Activated T-helper 17 cell treated with anti-CD3 and anti-CD28 coated beads, Interleukin-2, amount 50 U/mL, for 72 hours (primary cell): ENCODE measurements around the gene CD247. TPM values are rescaled to one million over a fixed set of nuclear protein-coding genes. Genes with fewer than 3 reads are reported as not detected.

Experiments
- ATAC-seq: fragments of 150-1000 bp; cut with Tn5 transposase; replicated peaks from 2 replicates; pipeline ENCODE4 v1.10.0; 2021; ENCODE audit warnings: mild to moderate bottlenecking, moderate library complexity
- H3K27ac Mint-ChIP-seq: one replicate; pipeline ENCODE4 v1.8.0; 2022; ENCODE audit warnings: mixed read lengths
- H3K27me3 Mint-ChIP-seq: one replicate; pipeline ENCODE4 v1.8.0; 2022; ENCODE audit warnings: mixed read lengths
- H3K36me3 Mint-ChIP-seq: one replicate; pipeline ENCODE4 v1.8.0; 2022; ENCODE audit warnings: low read depth, mild to moderate bottlenecking, mixed read lengths
- H3K4me1 Mint-ChIP-seq: one replicate; pipeline ENCODE4 v1.8.0; 2022; ENCODE audit warnings: mixed read lengths
- H3K4me3 Mint-ChIP-seq: one replicate; pipeline ENCODE4 v1.8.0; 2022; ENCODE audit warnings: mild to moderate bottlenecking, mixed read lengths
- H3K9me3 Mint-ChIP-seq: one replicate; pipeline ENCODE4 v1.8.0; 2022; ENCODE audit warnings: mixed read lengths
- total RNA-seq, 2 donors: library from RNA; stranded (reverse); gene quantifications; one replicate each; pipeline ENCODE4 v1.2.3, GENCODE V29; 2022

Gene CD247
- total RNA-seq, 2 donors from 2014 or later, result 168 to 217 TPM

DNA sequence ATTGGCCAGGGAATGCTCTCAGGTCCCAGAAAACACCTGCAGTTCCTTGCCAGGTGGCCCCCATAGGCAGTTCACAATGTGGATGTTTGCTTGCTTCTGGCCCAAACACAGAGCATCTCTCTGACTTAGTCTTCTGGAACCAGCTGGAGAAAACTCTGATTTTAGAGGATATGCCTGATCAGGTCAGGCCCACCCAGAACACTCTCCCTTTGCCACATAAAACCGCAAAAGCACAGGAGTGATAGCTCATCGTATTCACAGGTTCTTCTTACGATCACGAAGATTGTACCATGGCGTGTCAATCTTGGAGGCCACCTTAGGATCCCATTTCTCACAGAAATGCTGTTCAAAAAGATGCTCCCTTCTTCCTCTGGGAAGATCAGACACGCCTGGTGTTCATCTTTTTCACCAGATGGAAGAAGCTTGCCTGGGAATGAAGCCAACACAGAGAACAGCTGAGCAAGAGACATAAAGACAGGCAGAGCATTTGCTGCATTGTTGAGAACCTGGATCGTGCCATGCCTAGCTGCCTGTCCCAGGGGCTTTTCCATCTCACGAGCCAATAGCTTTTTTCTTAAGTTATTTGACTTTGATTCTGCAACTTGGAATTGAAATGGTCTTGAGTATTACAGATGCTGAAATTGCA is 11.6 kb upstream of the CD247 start:
- no peak overlapping the region for H3K4me3 Mint-ChIP-seq
- H3K27ac Mint-ChIP-seq, result no peak overlapping the region
- peaks cover 5% of the 10 kb centered on the region for H3K27me3 Mint-ChIP-seq
- H3K4me1 Mint-ChIP-seq, result peaks cover 6% of the 10 kb centered on the region
- no peaks in the 10 kb centered on the region for H3K36me3 Mint-ChIP-seq
- ATAC-seq, result no peak
- H3K9me3 Mint-ChIP-seq, result no peaks in the 10 kb centered on the region

DNA sequence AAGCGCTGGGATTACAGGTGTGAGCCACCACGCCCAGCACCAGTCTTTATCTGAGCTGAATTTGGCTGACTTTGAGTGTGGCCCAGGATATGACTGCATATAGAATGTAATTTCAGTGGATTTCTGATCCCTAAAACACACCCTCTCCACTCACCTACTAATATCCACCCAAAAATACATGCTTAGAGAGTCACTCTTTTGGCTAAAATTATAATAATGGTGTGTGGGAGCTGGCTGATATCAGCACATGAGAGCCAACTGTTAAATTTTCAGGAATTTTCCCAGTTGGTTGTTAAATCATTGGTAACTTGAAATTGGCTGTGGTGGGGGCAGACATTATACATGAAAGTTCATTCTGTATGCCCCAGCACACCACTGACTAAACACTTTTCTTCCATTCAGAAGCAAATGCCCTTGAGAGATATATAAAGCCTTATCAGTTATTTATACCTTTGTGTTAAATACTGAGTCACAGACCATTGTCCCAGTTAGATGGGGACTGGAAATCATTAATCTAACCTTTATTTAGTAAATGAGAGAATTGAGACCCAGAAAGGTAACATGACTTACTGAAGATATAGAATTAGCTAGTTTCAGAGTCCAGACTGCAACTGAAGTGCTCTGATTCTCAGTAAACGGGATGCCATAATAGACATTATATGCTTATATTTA is 9.9 kb upstream of the CD247 start:
- no peak for ATAC-seq
- no peaks in the 10 kb centered on the region for H3K9me3 Mint-ChIP-seq
- peaks cover 5% of the 10 kb centered on the region for H3K27me3 Mint-ChIP-seq
- H3K4me3 Mint-ChIP-seq, result no peak overlapping the region
- no peak overlapping the region for H3K27ac Mint-ChIP-seq
- no peaks in the 10 kb centered on the region for H3K36me3 Mint-ChIP-seq
- H3K4me1 Mint-ChIP-seq, result peaks cover 6% of the 10 kb centered on the region

DNA sequence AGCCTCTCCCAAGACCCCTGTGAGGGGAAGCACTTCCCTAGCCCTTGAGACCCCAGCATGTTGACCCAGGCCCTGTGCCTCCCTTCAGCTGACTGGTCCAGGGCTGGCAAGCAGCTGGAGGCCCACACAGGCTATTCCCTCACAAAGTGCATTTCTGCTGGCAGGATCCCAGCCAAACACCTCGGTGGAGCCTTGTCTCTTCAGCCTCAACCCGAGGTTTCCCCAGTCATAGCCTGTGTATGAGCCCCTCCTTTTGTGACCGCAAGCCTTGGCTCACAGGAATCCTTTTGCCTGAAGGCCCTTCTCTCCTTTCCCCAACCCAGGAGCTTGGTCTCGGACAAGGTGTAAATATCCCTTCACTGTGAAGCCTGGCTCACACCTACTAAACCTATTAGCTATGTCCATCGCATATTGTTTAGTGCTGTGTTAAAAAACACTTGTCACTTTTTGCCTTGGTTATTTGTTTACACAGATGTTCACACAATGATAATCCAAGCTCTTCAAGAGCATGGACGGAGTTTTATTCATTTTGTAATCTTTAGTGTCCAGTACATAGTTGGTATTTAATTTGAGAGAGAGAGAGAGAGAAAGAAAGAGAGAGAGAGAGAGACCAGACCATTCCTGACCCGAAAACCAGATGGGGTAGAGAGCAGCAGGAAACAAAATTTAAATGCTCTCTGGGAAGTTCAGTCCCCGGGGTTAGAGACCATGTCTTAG is 8.5 kb upstream of the CD247 start:
- Mint-ChIP-seq H3K4me1 (peaks cover 6% of the 10 kb centered on the region), H3K9me3 (no peaks in the 10 kb centered on the region), H3K36me3 (no peaks in the 10 kb centered on the region), H3K27ac (no peak overlapping the region), H3K4me3 (no peak overlapping the region), H3K27me3 (peaks cover 5% of the 10 kb centered on the region)
- ATAC-seq, result no peak

DNA sequence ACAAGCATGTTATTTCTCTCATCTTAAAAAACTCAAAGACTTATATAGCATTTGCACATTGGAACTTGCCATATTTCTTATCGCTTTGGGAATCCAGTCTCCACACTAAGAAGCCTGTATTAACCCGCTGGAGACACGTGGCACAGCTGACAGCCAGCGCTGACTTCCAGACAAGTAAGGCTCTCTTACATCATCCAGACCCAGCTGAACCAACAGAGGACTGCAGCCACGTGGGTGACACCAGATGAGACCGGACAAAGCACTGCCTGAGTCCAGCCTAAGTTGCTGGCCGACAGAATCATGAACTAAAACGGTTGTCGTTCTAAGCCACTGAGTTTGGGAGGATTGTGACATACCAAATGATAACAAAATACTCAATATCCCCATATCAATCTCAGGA is 6.3 kb upstream of the CD247 start:
- H3K4me3 Mint-ChIP-seq, result no peak overlapping the region
- no peak for ATAC-seq
- H3K27me3 Mint-ChIP-seq, result peaks cover 5% of the 10 kb centered on the region
- H3K4me1 Mint-ChIP-seq, result peaks cover 11% of the 10 kb centered on the region
- no peaks in the 10 kb centered on the region for H3K36me3 Mint-ChIP-seq
- no peak overlapping the region for H3K27ac Mint-ChIP-seq
- no peaks in the 10 kb centered on the region for H3K9me3 Mint-ChIP-seq

DNA sequence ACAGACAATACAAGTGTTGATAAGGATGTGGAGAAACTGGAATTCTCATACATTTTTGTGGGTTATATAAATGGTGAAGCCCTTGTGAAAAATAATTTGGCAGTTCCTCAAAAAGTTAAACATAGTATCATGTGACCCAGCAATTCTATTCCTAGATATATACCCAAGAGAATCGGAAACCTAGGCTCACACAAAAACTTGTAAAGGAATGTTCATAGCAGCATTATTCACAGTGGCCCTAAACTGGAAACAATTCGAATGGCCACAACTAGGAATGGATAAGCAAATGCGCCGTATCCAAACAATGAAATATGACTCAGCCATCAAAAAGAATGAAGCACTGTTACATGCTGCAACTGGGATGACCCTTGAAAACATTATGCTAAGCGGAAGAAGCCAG is 3.9 kb upstream of the CD247 start:
- no peak overlapping the region for H3K4me3 Mint-ChIP-seq
- H3K27ac Mint-ChIP-seq, result no peak overlapping the region
- peaks cover 17% of the 10 kb centered on the region for H3K36me3 Mint-ChIP-seq
- no peaks in the 10 kb centered on the region for H3K9me3 Mint-ChIP-seq
- H3K4me1 Mint-ChIP-seq, result peaks cover 11% of the 10 kb centered on the region
- no peak for ATAC-seq
- peaks cover 5% of the 10 kb centered on the region for H3K27me3 Mint-ChIP-seq

DNA sequence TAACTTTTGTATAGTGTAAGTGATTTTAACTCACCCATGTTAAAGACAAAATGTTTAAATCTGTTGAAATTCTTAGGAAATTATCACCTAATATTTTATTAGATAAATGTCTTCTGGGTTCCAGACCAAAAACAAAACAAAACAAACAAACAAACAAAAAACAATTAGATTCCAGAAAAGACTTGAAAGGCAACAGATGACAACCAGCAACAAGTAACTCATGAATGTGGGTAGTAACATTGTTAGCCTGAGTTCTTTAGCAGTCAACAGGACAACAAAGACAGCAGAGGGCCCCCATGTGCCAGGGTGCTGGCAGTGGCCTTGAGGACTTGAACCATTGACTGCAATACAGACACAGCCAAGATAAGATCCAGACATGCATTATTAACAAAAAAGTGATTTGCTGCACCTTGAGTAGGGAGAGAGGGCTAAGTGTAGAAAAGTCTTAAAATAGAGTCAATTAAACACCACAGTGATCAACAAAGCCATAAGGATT is 2.4 kb upstream of the CD247 start:
- no peaks in the 10 kb centered on the region for H3K9me3 Mint-ChIP-seq
- no peak for ATAC-seq

DNA sequence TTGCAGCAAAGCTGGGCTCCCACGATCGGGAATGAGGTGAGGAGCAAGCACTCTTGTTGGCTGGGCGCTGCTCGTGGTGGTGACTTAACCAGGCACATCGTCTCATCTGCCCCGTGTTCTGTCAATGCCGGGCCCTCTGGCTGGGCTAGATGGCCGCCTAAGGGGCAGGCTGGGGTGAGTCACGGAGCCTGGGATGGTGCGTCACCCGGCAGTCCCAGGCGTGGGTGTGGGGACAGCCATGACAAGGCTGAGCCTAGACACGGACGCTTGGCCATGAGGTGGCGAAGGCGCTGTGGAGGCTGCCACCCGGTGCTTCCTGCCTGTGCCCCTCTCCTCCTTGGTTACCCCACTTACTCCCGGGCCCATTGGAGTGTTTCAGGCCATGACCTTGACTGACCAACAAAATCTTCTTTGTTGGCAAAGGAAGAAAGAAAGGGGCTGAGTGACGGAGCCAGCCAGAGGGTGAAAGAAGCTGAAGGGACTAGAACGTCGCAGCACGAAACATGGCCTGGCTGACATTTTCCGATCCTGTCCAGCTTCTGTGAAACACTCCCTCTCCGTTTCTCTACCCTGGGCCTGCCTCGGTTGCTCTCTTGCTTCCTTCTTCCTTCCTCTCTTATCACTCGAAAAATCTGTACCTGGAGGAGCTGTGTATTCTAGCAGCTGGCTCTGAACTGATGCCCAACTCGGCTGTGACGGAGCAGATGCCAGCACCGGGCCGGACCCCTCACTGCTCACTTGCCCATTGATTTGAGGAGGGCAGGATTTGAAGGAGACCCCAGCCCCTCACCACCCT is 596 bp downstream of the CD247 start:
- Mint-ChIP-seq H3K27me3 (no peaks in the 10 kb centered on the region), H3K4me3 (peak overlapping the region; percentile 100), H3K9me3 (no peaks in the 10 kb centered on the region), H3K27ac (peak overlapping the region; percentile 100), H3K36me3 (peaks cover 62% of the 10 kb centered on the region), H3K4me1 (peaks cover 6% of the 10 kb centered on the region)
- ATAC-seq, result peak; percentile 95

More for the DNA sequence above, 2.4 kb upstream of the CD247 start:
- H3K27ac Mint-ChIP-seq, result peak overlapping the region; percentile 6
- H3K27me3 Mint-ChIP-seq, result peaks cover 5% of the 10 kb centered on the region
- peaks cover 32% of the 10 kb centered on the region for H3K36me3 Mint-ChIP-seq
- no peak overlapping the region for H3K4me3 Mint-ChIP-seq
- peaks cover 11% of the 10 kb centered on the region for H3K4me1 Mint-ChIP-seq

DNA sequence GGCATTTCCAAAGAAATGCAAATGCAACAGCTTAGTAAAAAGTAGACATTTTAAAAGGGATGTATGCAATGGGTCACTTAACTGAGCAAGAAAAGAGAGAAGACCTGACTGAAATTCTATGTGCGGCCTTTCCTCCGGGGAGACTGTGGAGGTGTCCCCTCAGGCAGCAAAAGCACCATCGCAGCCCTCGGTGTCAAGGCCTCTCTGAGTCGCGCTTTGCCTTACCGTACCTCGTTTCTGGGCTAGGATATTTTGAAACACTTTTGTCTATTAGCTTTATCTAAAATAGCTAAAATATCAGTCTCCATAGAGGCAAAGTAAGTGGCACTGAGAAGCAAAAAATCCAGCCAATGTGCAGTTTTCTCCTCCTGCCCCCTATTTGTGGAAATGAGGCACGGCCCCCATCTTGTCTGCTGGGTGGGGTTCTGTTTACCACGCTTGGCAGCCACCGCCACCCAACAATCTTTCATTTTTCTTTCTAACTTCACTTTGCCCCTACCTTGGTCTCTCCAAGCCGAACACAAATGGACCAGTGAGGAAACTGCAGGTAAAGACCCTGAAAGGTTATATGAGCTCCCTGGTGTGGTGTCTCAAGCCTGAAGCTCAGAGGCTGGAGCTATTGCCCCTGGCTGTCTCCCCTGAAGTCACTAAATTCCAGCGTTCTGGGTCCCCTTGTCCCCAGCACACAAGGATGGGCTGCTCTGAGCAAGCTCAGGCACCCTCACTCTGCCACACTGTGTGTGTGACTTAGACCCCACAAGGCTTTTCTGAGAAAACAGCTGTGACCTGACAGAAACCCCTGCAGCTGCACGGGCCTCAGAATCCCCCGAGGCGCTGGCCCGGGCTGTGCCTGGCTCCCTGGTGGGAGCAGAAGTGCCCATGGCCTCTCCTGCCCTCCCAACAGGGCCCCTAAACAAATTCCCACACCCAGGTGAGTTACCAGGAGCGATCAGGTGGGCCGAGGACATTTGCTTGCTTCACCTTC is 1.6 kb downstream of the CD247 start:
- H3K27ac Mint-ChIP-seq, result peak overlapping the region; percentile 100
- ATAC-seq, result peak; percentile 9
- H3K36me3 Mint-ChIP-seq, result peaks cover 73% of the 10 kb centered on the region
- peak overlapping the region; percentile 100 for H3K4me3 Mint-ChIP-seq
- H3K27me3 Mint-ChIP-seq, result no peaks in the 10 kb centered on the region
- H3K4me1 Mint-ChIP-seq, result peaks cover 16% of the 10 kb centered on the region
- no peaks in the 10 kb centered on the region for H3K9me3 Mint-ChIP-seq

DNA sequence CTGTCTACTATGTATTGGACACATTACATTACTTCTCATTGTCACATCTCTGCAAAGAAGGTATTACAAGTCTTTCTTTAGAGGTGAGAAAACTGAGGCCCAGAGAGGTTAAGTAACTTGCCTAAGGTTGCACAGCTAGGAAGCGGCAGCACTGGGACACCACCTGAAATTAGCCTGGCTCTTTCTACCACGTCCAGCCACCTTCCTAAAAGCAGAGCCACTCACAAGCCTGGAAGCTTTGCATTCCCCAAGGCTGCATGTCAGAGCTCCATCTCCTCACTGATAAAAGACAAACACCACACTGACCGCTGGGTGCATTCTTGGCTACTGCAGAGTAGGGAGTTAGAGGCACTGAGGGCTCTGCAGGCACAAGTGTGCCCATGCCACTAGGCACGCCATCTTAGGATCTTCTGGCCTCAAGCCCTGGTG is 2.4 kb downstream of the CD247 start:
- ATAC-seq, result no peak
- Mint-ChIP-seq H3K4me1 (peaks cover 18% of the 10 kb centered on the region), H3K4me3 (peak overlapping the region; percentile 100), H3K9me3 (no peaks in the 10 kb centered on the region), H3K36me3 (peaks cover 80% of the 10 kb centered on the region), H3K27ac (peak overlapping the region; percentile 100), H3K27me3 (no peaks in the 10 kb centered on the region)

DNA sequence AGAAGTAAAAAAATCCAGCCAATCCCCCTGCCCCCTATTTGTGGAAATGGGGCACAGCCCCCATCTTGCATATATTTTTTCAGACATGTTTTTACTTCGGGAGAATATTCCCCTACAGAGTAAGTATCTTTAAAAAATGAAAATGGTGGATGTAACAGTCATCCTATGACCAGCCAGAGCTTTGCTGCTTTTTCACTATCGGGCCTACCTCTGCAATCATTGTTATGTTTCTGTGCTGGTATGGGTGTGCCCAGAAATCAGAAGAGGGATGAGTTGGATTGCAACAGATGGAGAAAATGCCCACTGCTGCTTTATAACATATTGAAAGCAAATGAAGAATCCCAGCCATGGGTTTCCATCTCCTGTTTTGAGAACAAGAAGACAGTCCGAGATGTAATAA is 2.9 kb downstream of the CD247 start:
- Mint-ChIP-seq H3K27me3 (no peaks in the 10 kb centered on the region), H3K27ac (peak overlapping the region; percentile 100), H3K36me3 (peaks cover 85% of the 10 kb centered on the region), H3K4me1 (peaks cover 19% of the 10 kb centered on the region), H3K9me3 (no peaks in the 10 kb centered on the region), H3K4me3 (peak overlapping the region; percentile 100)
- peak; percentile 13 for ATAC-seq

DNA sequence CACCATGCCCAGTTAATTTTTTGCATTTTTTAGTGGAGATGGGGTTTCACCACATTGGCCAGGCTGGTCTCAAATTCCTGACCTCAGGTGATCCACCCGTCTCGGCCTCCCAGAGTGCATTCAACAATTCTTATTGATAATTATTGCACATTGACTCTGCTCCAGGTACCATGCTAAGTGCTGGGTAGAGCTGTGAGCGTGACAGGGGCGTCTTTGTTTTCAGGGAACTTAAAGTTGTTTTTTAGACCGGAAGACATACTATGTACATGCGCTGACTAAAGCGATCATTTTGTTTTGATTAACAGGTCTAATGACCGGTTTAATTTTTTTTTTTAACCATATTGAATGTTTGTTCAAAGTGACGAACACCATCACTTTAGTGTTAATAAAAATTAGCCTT is 4.0 kb downstream of the CD247 start:
- H3K36me3 Mint-ChIP-seq, result peaks cover 97% of the 10 kb centered on the region
- no peaks in the 10 kb centered on the region for H3K9me3 Mint-ChIP-seq
- peak overlapping the region; percentile 100 for H3K4me3 Mint-ChIP-seq
- no peak for ATAC-seq
- H3K4me1 Mint-ChIP-seq, result peaks cover 31% of the 10 kb centered on the region
- no peaks in the 10 kb centered on the region for H3K27me3 Mint-ChIP-seq
- H3K27ac Mint-ChIP-seq, result peak overlapping the region; percentile 100

DNA sequence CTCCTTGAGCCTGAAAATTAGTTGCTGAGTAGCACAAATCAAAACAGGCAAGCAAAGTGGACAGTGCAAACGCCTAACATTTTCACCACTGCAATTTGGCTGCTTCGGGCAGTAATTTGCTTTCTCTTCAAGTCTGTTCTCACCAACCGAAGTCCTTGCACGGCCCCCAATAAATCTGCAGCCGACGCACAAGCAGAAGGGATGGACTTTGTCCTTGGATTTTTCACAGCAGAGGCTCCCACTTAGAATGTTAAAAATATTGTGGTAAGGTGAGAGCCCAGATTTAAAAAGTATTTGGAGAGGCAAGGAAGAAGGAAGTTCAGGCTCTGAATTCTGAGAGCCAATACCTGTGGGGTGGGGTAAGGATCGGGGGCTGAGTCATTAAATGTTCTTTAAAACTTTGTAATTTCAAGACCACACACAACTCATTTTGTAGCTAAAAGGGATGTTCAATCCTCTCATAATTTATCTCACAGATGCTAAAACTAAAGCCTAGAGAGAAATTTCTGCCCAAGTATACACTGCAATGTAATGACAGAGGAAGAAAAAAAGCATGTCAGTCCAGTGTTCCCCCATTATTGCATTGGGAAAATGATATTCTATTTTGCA is 6.2 kb downstream of the CD247 start:
- H3K27ac Mint-ChIP-seq, result peak overlapping the region; percentile 83
- H3K4me1 Mint-ChIP-seq, result peaks cover 43% of the 10 kb centered on the region
- peaks cover 100% of the 10 kb centered on the region for H3K36me3 Mint-ChIP-seq
- H3K4me3 Mint-ChIP-seq, result peak overlapping the region; percentile 100
- H3K9me3 Mint-ChIP-seq, result no peaks in the 10 kb centered on the region
- ATAC-seq, result peak; percentile 57
- no peaks in the 10 kb centered on the region for H3K27me3 Mint-ChIP-seq

DNA sequence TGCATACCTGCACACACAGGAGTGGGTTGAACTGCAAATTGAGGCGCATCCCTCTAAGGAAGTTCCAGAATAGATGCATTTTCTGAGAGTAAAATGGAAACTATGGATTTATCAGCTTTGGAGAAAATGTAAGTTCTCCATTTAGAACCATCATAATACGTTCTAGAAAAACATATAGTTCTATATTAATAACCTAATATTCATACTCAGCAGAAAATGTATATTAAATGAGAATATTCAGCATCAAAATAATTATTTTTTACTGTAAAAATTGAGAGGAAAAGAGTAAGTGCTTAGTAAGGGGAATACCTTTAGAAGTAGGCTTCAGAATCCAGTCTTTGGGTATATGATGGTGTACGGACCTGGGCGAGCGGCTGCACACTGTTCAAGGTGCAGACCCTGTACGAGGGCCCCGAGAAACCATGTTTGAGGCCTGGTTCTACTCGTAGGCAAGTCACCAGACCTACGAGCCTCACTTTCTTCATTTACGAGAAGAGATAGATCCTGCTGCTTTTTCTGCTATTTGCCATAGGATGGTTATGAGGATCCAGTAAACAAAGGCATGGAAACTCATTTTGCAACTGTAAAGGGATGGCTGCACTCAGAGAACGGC is 6.8 kb downstream of the CD247 start:
- H3K4me1 Mint-ChIP-seq, result peaks cover 43% of the 10 kb centered on the region
- no peak for ATAC-seq
- no peaks in the 10 kb centered on the region for H3K27me3 Mint-ChIP-seq
- no peak overlapping the region for H3K27ac Mint-ChIP-seq
- peak overlapping the region; percentile 100 for H3K4me3 Mint-ChIP-seq
- peaks cover 100% of the 10 kb centered on the region for H3K36me3 Mint-ChIP-seq
- H3K9me3 Mint-ChIP-seq, result no peaks in the 10 kb centered on the region
